Measurements from ENCODE around the gene COL4A4.

COL4A4 gene

GRCh38 chr2:227163998-227164762, at the start of gene COL4A4, which contains the start of gene COL4A3 (continued):
- TF ChIP-seq OSR2 (tag by site-specific recombination; IDR thresholded peaks at IDR 0.05), result no peak; the same call in none of the 2 replicates
- TF ChIP-seq ZNF837 (tag by site-specific recombination; IDR thresholded peaks at IDR 0.05), result no peak
- TF ChIP-seq ZXDB (tag by site-specific recombination; IDR thresholded peaks at IDR 0.05), result 0 out of 2 replicates have a peak, but pooled peaks have one; percentile 26
- no peak for TF ChIP-seq ZFP3 (tag by site-specific recombination; IDR thresholded peaks at IDR 0.05; ENCODE audit: low read depth)
- TF ChIP-seq PRDM2 (tag by site-specific recombination; IDR thresholded peaks at IDR 0.05; ENCODE audit: borderline replicate concordance), result no peak
- no peak for TF ChIP-seq SCRT2 (tag by site-specific recombination; IDR thresholded peaks at IDR 0.05)
- TF ChIP-seq ZNF776 (tag by site-specific recombination; IDR thresholded peaks at IDR 0.05; ENCODE audit: borderline replicate concordance), result no peak
- no peak for TF ChIP-seq GLI4 (tag by site-specific recombination; IDR thresholded peaks at IDR 0.05)
- peak; percentile 89 for TF ChIP-seq KLF9 (tag by site-specific recombination; IDR thresholded peaks at IDR 0.05; ENCODE audit: low read depth)
- TF ChIP-seq KLF7 (tag by site-specific recombination; IDR thresholded peaks at IDR 0.05; ENCODE audit: borderline replicate concordance), result peak; percentile 89; the same call in 1 of the 2 replicates
- no peak for TF ChIP-seq ZBTB44 (tag by site-specific recombination; IDR thresholded peaks at IDR 0.05)
- no peak for TF ChIP-seq TCF7L2 (IDR thresholded peaks at IDR 0.05; ENCODE audit: borderline replicate concordance, low read depth, low read length)
- TF ChIP-seq ZNF792 (tag by site-specific recombination; IDR thresholded peaks at IDR 0.05), result no peak
- no peak for TF ChIP-seq ZNF174 (tag by site-specific recombination; IDR thresholded peaks at IDR 0.05)
- TF ChIP-seq ZNF146 (tag by site-specific recombination; IDR thresholded peaks at IDR 0.05), result no peak
- TF ChIP-seq KLF16 (tag by site-specific recombination; IDR thresholded peaks at IDR 0.05), result peak; percentile 77
- TF ChIP-seq ZNF157 (tag by site-specific recombination; IDR thresholded peaks at IDR 0.05), result no peak
- TF ChIP-seq ZNF114 (tag by site-specific recombination; IDR thresholded peaks at IDR 0.05), result no peak
- TF ChIP-seq OVOL3 (tag by site-specific recombination; IDR thresholded peaks at IDR 0.05), result no peak
- TF ChIP-seq ZNF37A (tag by site-specific recombination; IDR thresholded peaks at IDR 0.05), result no peak
- TF ChIP-seq, protein P1, sequence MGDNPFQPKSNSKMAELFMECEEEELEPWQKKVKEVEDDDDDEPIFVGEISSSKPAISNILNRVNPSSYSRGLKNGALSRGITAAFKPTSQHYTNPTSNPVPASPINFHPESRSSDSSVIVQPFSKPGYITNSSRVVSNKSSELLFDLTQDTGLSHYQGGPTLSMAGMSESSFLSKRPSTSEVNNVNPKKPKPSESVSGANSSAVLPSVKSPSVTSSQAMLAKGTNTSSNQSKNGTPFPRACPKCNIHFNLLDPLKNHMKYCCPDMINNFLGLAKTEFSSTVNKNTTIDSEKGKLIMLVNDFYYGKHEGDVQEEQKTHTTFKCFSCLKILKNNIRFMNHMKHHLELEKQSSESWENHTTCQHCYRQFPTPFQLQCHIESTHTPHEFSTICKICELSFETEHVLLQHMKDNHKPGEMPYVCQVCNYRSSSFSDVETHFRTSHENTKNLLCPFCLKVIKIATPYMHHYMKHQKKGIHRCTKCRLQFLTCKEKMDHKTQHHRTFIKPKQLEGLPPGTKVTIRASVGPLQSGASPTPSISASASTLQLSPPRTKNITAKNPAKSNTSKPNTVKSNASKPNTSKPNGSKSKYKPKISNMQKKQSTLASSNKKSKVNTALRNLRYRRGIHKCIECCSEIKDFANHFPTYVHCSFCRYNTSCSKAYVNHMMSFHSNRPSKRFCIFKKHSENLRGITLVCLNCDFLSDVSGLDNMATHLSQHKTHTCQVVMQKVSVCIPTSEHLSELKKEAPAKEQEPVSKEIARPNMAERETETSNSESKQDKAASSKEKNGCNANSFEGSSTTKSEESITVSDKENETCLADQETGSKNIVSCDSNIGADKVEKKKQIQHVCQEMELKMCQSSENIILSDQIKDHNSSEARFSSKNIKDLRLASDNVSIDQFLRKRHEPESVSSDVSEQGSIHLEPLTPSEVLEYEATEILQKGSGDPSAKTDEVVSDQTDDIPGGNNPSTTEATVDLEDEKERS (tag by site-specific recombination; IDR thresholded peaks at IDR 0.05), result no peak
- TF ChIP-seq MZF1 (tag by site-specific recombination; IDR thresholded peaks at IDR 0.05; ENCODE audit: borderline replicate concordance), result no peak
- TF ChIP-seq, protein P2, sequence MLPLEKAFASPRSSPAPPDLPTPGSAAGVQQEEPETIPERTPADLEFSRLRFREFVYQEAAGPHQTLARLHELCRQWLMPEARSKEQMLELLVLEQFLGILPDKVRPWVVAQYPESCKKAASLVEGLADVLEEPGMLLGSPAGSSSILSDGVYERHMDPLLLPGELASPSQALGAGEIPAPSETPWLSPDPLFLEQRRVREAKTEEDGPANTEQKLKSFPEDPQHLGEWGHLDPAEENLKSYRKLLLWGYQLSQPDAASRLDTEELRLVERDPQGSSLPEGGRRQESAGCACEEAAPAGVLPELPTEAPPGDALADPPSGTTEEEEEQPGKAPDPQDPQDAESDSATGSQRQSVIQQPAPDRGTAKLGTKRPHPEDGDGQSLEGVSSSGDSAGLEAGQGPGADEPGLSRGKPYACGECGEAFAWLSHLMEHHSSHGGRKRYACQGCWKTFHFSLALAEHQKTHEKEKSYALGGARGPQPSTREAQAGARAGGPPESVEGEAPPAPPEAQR (tag by site-specific recombination; IDR thresholded peaks at IDR 0.05), result no peak
- TF ChIP-seq ZNF473 (tag by site-specific recombination; IDR thresholded peaks at IDR 0.05), result no peak
- no peak for TF ChIP-seq BCL6B (tag by site-specific recombination; IDR thresholded peaks at IDR 0.05)
- no peak for TF ChIP-seq ZNF558 (tag by site-specific recombination; IDR thresholded peaks at IDR 0.05)

Data from HEK293 (cell line).